Measurements from ENCODE around the gene CST7. TPM values are rescaled to one million over a fixed set of nuclear protein-coding genes. Genes with fewer than 3 reads are reported as not detected.

The CST7 gene
- total RNA-seq, 1 experiment from 2014 or later: not detected

- H3K36me3 Mint-ChIP-seq: no peaks in the 10 kb centered on the region
- ATAC-seq: no peak
- TF ChIP-seq USF2 (CRISPR knock-in tag; IDR thresholded peaks at IDR 0.05) (no peak), ZMAT4 (CRISPR knock-in tag; IDR thresholded peaks at IDR 0.05) (no peak), ZNF263 (CRISPR knock-in tag; IDR thresholded peaks at IDR 0.05; ENCODE audit: low read depth) (no peak), MXD4 (CRISPR knock-in tag; IDR thresholded peaks at IDR 0.05; ENCODE audit: borderline replicate concordance) (no peak), ZNF416 (CRISPR knock-in tag; IDR thresholded peaks at IDR 0.05) (no peak), FOXK1 (CRISPR knock-in tag; IDR thresholded peaks at IDR 0.05) (no peak), ZBTB21 (CRISPR knock-in tag; IDR thresholded peaks at IDR 0.05; ENCODE audit: borderline replicate concordance) (no peak), ATF6 (CRISPR knock-in tag; IDR thresholded peaks at IDR 0.05) (no peak), STAT6 (CRISPR knock-in tag; conservative IDR thresholded peaks at IDR 0.05; ENCODE audit: low read depth) (no peak), ZNF532 (CRISPR knock-in tag; IDR thresholded peaks at IDR 0.05; ENCODE audit: borderline replicate concordance) (no peak)
- no peaks in the 10 kb centered on the region for H3K9me3 Mint-ChIP-seq
- peaks cover 14% of the 10 kb centered on the region for H3K4me1 Mint-ChIP-seq
- no peak overlapping the region for H3K4me3 Mint-ChIP-seq
- ChIA-PET CTCF (interaction anchor here (0.6 to 3.2 kb wide), 4 partner anchors 9 to 840 kb away, joined by 3 to 11 read pairs (median 4); no protein-coding TSS in a partner anchor), POLR2A (interaction anchor here (1.1 kb wide), 1 partner anchor 12 kb away, joined by 3 read pairs; no protein-coding TSS in a partner anchor)
- DNase-seq (ENCODE audit: low spot score): no peak
- H3K27ac Mint-ChIP-seq: no peak overlapping the region
- no peaks in the 10 kb centered on the region for H3K27me3 Mint-ChIP-seq (ENCODE audit: low read depth)
Observed at GRCh38 chr20:24955045-24955444, 6.0 kb downstream of the CST7 start.

- Mint-ChIP-seq H3K36me3 (no peaks in the 10 kb centered on the region), H3K27ac (no peak overlapping the region), H3K9me3 (no peaks in the 10 kb centered on the region), H3K4me1 (peaks cover 14% of the 10 kb centered on the region), H3K4me3 (no peak overlapping the region), H3K27me3 (ENCODE audit: low read depth) (no peaks in the 10 kb centered on the region)
- DNase-seq (ENCODE audit: low spot score) (no peak), ATAC-seq (no peak)
- POLR2A ChIA-PET: no interaction called here
- CTCF ChIA-PET: interaction anchor here (0.7 to 3.2 kb wide), 2 partner anchors 25 to 841 kb away, joined by 4 to 11 read pairs; no protein-coding TSS in a partner anchor
- TF ChIP-seq ERG (CRISPR knock-in tag; IDR thresholded peaks at IDR 0.05) (no peak), HMGXB4 (CRISPR knock-in tag; IDR thresholded peaks at IDR 0.05) (no peak), STAT6 (CRISPR knock-in tag; conservative IDR thresholded peaks at IDR 0.05; ENCODE audit: low read depth) (no peak), ZNF416 (CRISPR knock-in tag; IDR thresholded peaks at IDR 0.05) (no peak), ZMAT4 (CRISPR knock-in tag; IDR thresholded peaks at IDR 0.05) (no peak), ZNF423 (CRISPR knock-in tag; IDR thresholded peaks at IDR 0.05) (no peak)
Observed at GRCh38 chr20:24956001-24956841, 7.2 kb downstream of the CST7 start.
